Testis (tissue), 2 donors: ENCODE results near the gene PLSCR4.
"Not testable (repeated sequence)": the region's sequence is repeated elsewhere in the genome, so short reads cannot be mapped to it uniquely, and the experiment has no call there.

Experiments
- CTCF ChIP-seq, 3 experiments: fragments of 450-650 bp in 2 of 3; fragments of 200-600 bp in 1 of 3; sonication (generic) in 1 of 3; IDR thresholded peaks; one replicate each; pipeline ENCODE4 v1.5.1; 2016 to 2019; ENCODE audit warnings: antibody characterized with exemption in 3 of 3, mild to moderate bottlenecking in 2 of 3, moderate library complexity in 1 of 3
- POLR2A ChIP-seq: fragments of 450-650 bp; IDR thresholded peaks from one replicate; pipeline ENCODE4 v1.6.1; 2017; ENCODE audit warnings: antibody characterized with exemption, mild to moderate bottlenecking, moderate library complexity

GRCh38 chr3:146225458-146225857 lies 25.4 kb downstream of the PLSCR4 start:
- TF ChIP-seq CTCF (IDR thresholded peaks at IDR 0.05); POLR2A: not testable (repeated sequence)
